CD14-positive monocyte (primary cell): Measurements from ENCODE around the gene L3MBTL4. TPM values are rescaled to one million over a fixed set of nuclear protein-coding genes. Genes with fewer than 3 reads are reported as not detected.
A peak's percentile ranks its signal among the peaks of the same experiment; 100 is the strongest.

Source experiments
- DNase-seq, 3 donors: peaks; one replicate each; pipeline ENCODE4 v3.0.0-alpha.2; 2011 to 2022
- H2AFZ ChIP-seq: 2 replicates; pipeline ENCODE4 v1.6.0; 2012; ENCODE audit warnings: mild to moderate bottlenecking, low read depth, low read length, inconsistent platforms; ENCODE audit not compliant: insufficient read depth, poor library complexity, severe bottlenecking
- H3K27ac ChIP-seq, 2 donors: 1 replicate in 1 of 2; 2 replicates in 1 of 2; pipeline ENCODE4 v1.5.1; 2012 to 2013; ENCODE audit warnings: low read length in 2 of 2, control low read depth in 1 of 2, inconsistent platforms in 1 of 2, low read depth in 1 of 2, mild to moderate bottlenecking in 1 of 2
- H3K27me3 ChIP-seq, 2 donors: one replicate each; pipeline versions ENCODE4 v1.6.0 to v1.6.1; 2011 to 2013; ENCODE audit warnings: low read length in 2 of 2; ENCODE audit not compliant: control insufficient read depth in 2 of 2, insufficient read depth in 2 of 2
- H3K36me3 ChIP-seq, 2 donors: replicated peaks in 1 of 2; 1 replicate in 1 of 2; 2 replicates in 1 of 2; pipeline versions ENCODE4 v1.5.1 to v1.6.1; 2012 to 2013; ENCODE audit warnings: low read length in 2 of 2, control low read depth in 1 of 2, inconsistent platforms in 1 of 2, mild to moderate bottlenecking in 1 of 2; ENCODE audit not compliant: insufficient read depth in 2 of 2, control insufficient read depth in 1 of 2
- H3K4me1 ChIP-seq, 2 donors: 1 replicate in 1 of 2; 2 replicates in 1 of 2; pipeline versions ENCODE4 v1.5.1 to v1.6.1; 2012 to 2013; ENCODE audit warnings: low read length in 2 of 2, control low read depth in 1 of 2, inconsistent platforms in 1 of 2, mild to moderate bottlenecking in 1 of 2, moderate library complexity in 1 of 2; ENCODE audit not compliant: insufficient read depth in 2 of 2, control insufficient read depth in 1 of 2
- H3K4me2 ChIP-seq: replicated peaks from 2 replicates; pipeline ENCODE3; 2012; ENCODE audit warnings: low read length, moderate library complexity, mild to moderate bottlenecking; ENCODE audit not compliant: poor library complexity, severe bottlenecking; ENCODE audit errors: extremely low read depth
- H3K4me3 ChIP-seq, 3 experiments: fragments of 200-600 bp in 1 of 3; sonication (generic) in 1 of 3; replicated peaks in 1 of 3; 1 replicate in 2 of 3; 2 replicates in 1 of 3; pipeline ENCODE4 v1.5.1; 2011 to 2013; ENCODE audit warnings: low read length in 3 of 3, mild to moderate bottlenecking in 3 of 3, control low read depth in 2 of 3, low read depth in 2 of 3, inconsistent platforms in 1 of 3, moderate library complexity in 1 of 3
- H3K79me2 ChIP-seq: 2 replicates; pipeline ENCODE4 v1.6.0; 2012; ENCODE audit warnings: mild to moderate bottlenecking, control low read depth, inconsistent platforms, low read length, moderate library complexity; ENCODE audit not compliant: insufficient read depth
- H3K9ac ChIP-seq: 2 replicates; pipeline ENCODE4 v1.6.0; 2017; ENCODE audit warnings: low read length, mild to moderate bottlenecking; ENCODE audit not compliant: insufficient read depth, poor library complexity, severe bottlenecking
- H3K9me3 ChIP-seq, 2 donors: replicated peaks in 1 of 2; 1 replicate in 1 of 2; 2 replicates in 1 of 2; pipeline versions ENCODE4 v1.5.1 to v1.6.1; 2012 to 2013; ENCODE audit warnings: low read length in 2 of 2, control low read depth in 1 of 2; ENCODE audit not compliant: control insufficient read depth in 1 of 2, insufficient read depth in 1 of 2
- H4K20me1 ChIP-seq: 2 replicates; pipeline ENCODE4 v1.6.0; 2012; ENCODE audit warnings: mild to moderate bottlenecking, low read length, control low read depth, moderate library complexity; ENCODE audit not compliant: insufficient read depth
- H3K27ac Mint-ChIP-seq, 7 donors: one replicate each; pipeline ENCODE4 v1.8.0; 2020; ENCODE audit warnings: mild to moderate bottlenecking in 7 of 7, mixed read lengths in 7 of 7, moderate library complexity in 6 of 7, inconsistent platforms in 2 of 7
- H3K27me3 Mint-ChIP-seq, 3 donors: one replicate each; pipeline ENCODE4 v1.8.0; 2021 to 2022; ENCODE audit warnings: low read depth in 3 of 3, mild to moderate bottlenecking in 3 of 3, mixed read lengths in 3 of 3, moderate library complexity in 3 of 3, inconsistent platforms in 1 of 3
- H3K36me3 Mint-ChIP-seq, 2 donors: one replicate each; pipeline ENCODE4 v1.8.0; 2020; ENCODE audit warnings: mixed read lengths in 2 of 2, inconsistent platforms in 1 of 2, mild to moderate bottlenecking in 1 of 2
- H3K4me1 Mint-ChIP-seq: one replicate; pipeline ENCODE4 v1.8.0; 2020; ENCODE audit warnings: mild to moderate bottlenecking, mixed read lengths
- H3K4me3 Mint-ChIP-seq, 2 donors: one replicate each; pipeline ENCODE4 v1.8.0; 2020; ENCODE audit warnings: mild to moderate bottlenecking in 2 of 2, mixed read lengths in 2 of 2, moderate library complexity in 1 of 2
- H3K9me3 Mint-ChIP-seq, 7 donors: one replicate each; pipeline ENCODE4 v1.8.0; 2020 to 2022; ENCODE audit warnings: mixed read lengths in 7 of 7, mild to moderate bottlenecking in 6 of 7, moderate library complexity in 6 of 7, inconsistent platforms in 2 of 7
- WGBS: methylation state at CpG from one replicate; pipeline ENCODE4 v1.1.5; 2013; ENCODE audit warnings: missing lambda C conversion rate; ENCODE audit not compliant: insufficient coverage; 5-methylcytosine and 5-hydroxymethylcytosine counted together
- intact Hi-C, 2 donors: fragments of 100-400 bp; cut with micrococcal nuclease; formaldehyde crosslinking; loops; one replicate each; pipeline versions ENCODE4 v1.15.0 to v1.15.1; 2023
- polyA plus RNA-seq, 3 donors: library from polyadenylated mRNA; depleted of rRNA in 1 of 3; unstranded in 2 of 3; stranded (reverse) in 1 of 3; fragments of 300-500 nt in 2 of 3; fragments of >200 nt in 1 of 3; fragmentation: Illumina TruSeq in 2 of 3; gene quantifications; 1 replicate in 2 of 3; 2 replicates in 1 of 3; pipeline ENCODE4 v1.2.3, GENCODE V29; 2012 to 2021
- TF ChIP-seq, protein P1 (sequence below): fragments of 200-600 bp; IDR thresholded peaks from one replicate; pipeline ENCODE4 v1.8.0; 2022; ENCODE audit warnings: antibody characterized with exemption, mild to moderate bottlenecking

Gene L3MBTL4
- polyA plus RNA-seq, 3 donors: 0.55 to 1.2 (median 0.72) TPM

DNA sequence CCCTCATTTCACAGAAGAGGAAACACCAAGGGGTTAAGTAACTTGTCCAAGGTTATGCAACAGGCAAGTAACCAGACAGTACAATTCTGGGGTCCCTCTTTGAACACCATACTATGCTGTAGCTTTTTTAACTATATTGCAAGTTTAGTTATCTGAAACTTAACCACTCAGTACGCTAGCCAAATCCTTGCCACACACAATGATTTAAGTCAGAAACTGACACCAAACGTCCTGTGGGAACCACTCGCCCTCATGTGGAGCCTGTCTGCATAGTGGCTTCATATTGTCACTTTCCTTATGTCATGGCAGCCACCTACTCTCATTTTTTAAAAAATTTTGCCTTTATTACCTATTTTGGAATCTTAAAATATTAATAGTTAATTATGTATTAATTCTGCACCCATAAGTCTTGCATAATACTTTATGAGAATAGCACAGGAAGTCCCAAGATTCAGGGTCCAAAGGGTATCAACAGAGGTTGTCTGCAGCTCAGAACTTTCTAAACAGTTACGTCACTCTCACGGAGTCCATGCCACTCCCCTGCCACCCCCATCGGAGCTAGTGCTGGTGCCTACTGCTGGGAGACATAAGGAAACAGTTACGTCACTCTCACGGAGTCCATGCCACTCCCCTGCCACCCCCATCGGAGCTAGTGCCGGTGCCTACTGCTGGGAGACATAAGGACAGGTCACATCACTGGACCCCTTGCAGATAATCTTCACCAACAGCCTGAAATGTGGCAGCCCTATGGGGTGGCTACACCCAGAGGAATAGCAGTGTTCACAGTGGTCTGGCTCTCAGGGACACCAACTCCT is 99.0 kb downstream of the L3MBTL4 start:
- Mint-ChIP-seq H3K27me3 (no peaks in the 10 kb centered on the region), H3K27ac (peak overlapping the region in 1 of 7 donors; percentile 46), H3K36me3 (no peaks in the 10 kb centered on the region), H3K4me3 (peak overlapping the region; percentile 51 to 82), H3K9me3 (peaks cover 0 to 14% (median 0%) of the 10 kb centered on the region in 7 donors), H3K4me1 (peaks cover 18% of the 10 kb centered on the region)
- WGBS: 22% methylated on average over 7 of the region's 10 CpGs
- no peaks in the 10 kb centered on the region for H3K36me3 ChIP-seq
- TF ChIP-seq, protein P1, sequence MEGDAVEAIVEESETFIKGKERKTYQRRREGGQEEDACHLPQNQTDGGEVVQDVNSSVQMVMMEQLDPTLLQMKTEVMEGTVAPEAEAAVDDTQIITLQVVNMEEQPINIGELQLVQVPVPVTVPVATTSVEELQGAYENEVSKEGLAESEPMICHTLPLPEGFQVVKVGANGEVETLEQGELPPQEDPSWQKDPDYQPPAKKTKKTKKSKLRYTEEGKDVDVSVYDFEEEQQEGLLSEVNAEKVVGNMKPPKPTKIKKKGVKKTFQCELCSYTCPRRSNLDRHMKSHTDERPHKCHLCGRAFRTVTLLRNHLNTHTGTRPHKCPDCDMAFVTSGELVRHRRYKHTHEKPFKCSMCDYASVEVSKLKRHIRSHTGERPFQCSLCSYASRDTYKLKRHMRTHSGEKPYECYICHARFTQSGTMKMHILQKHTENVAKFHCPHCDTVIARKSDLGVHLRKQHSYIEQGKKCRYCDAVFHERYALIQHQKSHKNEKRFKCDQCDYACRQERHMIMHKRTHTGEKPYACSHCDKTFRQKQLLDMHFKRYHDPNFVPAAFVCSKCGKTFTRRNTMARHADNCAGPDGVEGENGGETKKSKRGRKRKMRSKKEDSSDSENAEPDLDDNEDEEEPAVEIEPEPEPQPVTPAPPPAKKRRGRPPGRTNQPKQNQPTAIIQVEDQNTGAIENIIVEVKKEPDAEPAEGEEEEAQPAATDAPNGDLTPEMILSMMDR: no peak
- H3K4me2 ChIP-seq: peak overlapping the region; percentile 50
- H2AFZ ChIP-seq: peak overlapping the region; percentile 49
- peaks cover 11 to 12% of the 10 kb centered on the region in 2 donors for H3K4me1 ChIP-seq
- intact Hi-C loops: no loop called here
- no peaks in the 10 kb centered on the region for H3K79me2 ChIP-seq
- peak overlapping the region; percentile 5 to 54 (median 14) for H3K4me3 ChIP-seq
- no peak overlapping the region for H3K9ac ChIP-seq
- peak in 2 of 3 donors; percentile 16 to 43 for DNase-seq
- no peak overlapping the region for H3K27ac ChIP-seq
- H3K27me3 ChIP-seq: no peaks in the 10 kb centered on the region
- H4K20me1 ChIP-seq: no peaks in the 10 kb centered on the region
- no peaks in the 10 kb centered on the region for H3K9me3 ChIP-seq

DNA sequence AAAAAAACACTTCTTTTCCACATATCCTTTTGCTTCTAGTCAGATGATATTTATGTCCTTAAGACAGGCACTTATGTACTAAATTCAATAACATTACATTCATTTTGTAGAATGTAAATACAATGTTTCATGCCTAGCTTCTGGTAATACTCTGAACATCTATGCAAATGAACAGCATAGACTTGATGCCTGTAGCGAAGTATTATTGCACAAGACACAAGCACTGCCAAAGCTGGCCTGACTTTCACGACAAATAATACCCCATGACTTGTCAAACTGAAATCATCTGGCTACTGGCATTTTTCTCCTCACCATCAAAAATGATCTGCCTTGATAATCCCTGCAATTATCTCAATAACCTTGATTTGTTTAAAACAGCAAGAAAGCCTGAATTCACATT is 101.3 kb downstream of the L3MBTL4 start:
- TF ChIP-seq, protein P1: no peak
- Mint-ChIP-seq H3K4me3 (no peak overlapping the region), H3K27ac (peak overlapping the region in 1 of 7 donors; percentile 27), H3K36me3 (no peaks in the 10 kb centered on the region), H3K27me3 (no peaks in the 10 kb centered on the region), H3K4me1 (peaks cover 18% of the 10 kb centered on the region), H3K9me3 (peaks cover 0 to 10% (median 0%) of the 10 kb centered on the region in 7 donors)
- Histone ChIP-seq H3K36me3 (no peaks in the 10 kb centered on the region), H3K9ac (no peak overlapping the region), H2AFZ (no peak overlapping the region), H3K79me2 (no peaks in the 10 kb centered on the region), H3K4me1 (peaks cover 11 to 12% of the 10 kb centered on the region in 2 donors), H3K27me3 (no peaks in the 10 kb centered on the region), H3K27ac (no peak overlapping the region), H3K9me3 (no peaks in the 10 kb centered on the region), H3K4me2 (no peak overlapping the region), H3K4me3 (no peak overlapping the region), H4K20me1 (no peaks in the 10 kb centered on the region)
- 0% methylated on average over 2 of the region's 2 CpGs for WGBS
- DNase-seq: peak in 1 of 3 donors; percentile 9
- intact Hi-C loops: no loop called here
